SH-SY5Y (cell line): Measurements from ENCODE around the gene CD164L2.

ENCODE experiments used
- GATA2 ChIP-seq: IDR thresholded peaks from 2 replicates; pipeline ENCODE4 v1.6.1; 2011; ENCODE audit warnings: mild to moderate bottlenecking, low read depth, low read length
- GATA3 ChIP-seq: IDR thresholded peaks from 2 replicates; pipeline ENCODE4 v1.6.1; 2011; ENCODE audit warnings: low read depth, mild to moderate bottlenecking, low read length, moderate library complexity

The CD164L2 gene

GRCh38 chr1:27394925-27395324 lies 11.8 kb upstream of the CD164L2 start:
- TF ChIP-seq GATA2 (no peak), GATA3 (no peak)

DNA sequence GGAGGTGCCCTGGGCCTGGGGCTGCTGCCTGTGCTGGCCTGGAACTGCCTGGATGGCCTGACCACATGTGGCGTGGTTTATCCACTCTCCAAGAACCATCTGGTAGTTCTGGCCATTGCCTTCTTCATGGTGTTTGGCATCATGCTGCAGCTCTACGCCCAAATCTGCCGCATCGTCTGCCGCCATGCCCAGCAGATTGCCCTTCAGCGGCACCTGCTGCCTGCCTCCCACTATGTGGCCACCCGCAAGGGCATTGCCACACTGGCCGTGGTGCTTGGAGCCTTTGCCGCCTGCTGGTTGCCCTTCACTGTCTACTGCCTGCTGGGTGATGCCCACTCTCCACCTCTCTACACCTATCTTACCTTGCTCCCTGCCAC lies 11.1 kb upstream of the CD164L2 start:
- TF ChIP-seq GATA3 (no peak), GATA2 (no peak)

- TF ChIP-seq GATA2 (no peak), GATA3 (no peak)
Observed at GRCh38 chr1:27393641-27394281, 10.6 kb upstream of the CD164L2 start.

DNA sequence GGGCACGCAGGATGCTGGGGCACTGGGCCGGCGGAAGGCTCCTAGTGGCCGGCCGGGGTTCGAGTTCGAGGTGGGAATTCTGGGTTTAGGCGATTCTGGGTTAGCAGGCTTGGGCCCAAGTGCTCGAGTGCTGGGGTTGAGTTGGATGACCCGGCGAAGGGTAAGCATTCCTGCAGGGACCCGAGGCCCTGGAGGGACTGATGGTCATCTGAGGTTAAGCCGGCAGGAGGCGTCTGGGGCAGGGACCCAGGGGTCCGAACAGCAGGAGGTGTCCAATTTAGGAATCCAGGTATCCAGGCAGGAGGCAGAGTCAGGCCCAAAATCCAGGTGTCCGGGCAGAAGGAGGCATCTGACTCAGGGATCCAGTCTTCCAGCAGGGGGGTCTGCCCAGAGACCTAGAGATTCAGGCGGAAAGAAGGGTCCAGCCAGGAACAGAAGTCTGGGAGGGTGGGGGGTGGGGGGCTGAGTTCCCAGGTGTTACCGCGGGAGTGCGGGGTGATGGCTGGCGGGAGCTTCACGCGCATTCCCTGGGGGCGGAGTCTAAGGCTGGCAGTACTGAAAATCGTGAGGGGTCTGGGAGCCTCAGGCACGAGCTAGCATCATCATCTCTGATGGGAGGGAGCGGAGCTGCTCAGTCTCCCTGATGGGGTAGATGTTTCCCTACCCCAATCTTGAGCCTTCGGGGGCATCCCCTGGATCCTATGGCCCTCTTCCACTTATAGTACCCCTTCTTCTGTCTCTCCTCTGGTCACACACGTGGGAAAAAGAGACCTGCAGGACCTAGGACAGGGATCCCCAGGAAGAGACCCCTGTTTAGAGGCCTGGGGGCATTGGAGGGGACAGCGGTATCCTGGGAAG lies 9.9 kb upstream of the CD164L2 start:
- TF ChIP-seq GATA2 (no peak), GATA3 (no peak)

DNA sequence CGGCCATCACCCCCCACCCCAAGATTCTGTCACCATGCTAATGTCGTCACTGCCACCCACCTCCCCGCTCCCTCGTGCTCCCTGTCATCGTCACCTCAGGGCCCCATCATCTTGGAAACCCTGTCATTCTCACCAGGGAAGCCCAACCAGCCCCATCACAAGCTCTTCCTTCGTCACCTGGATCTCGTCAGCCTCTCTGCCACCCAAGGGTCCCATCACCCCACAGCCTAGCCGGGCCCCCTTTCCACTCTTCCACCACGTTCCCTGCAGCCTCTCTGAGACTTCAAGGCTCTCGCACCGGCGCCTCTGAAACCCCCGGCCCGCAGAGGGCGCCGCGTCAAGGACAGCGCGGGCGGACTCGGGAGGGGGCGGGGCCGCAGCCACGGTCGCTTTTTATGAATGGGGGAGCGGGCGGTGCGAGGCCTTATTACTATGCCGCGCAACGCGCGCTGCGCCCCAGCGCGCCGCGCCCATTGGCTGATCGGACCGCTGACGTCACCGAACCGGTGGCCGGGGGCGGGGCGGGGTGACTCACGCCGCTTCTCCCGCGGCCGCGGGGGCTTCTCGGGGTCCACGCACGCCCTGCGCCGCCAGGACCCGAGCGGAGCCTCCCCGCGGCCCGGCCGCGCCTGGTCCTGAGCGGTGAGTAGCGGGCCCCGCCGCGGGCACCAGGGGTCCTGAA lies 9.1 kb upstream of the CD164L2 start, which contains the start of gene GPR3:
GPR3 (plus strand) TSS at position 527 of the 682 bp plus-strand sequence. CDS start 1,177 bp downstream, outside the sequence.
- no peak for TF ChIP-seq GATA3
- TF ChIP-seq GATA2 = no peak

DNA sequence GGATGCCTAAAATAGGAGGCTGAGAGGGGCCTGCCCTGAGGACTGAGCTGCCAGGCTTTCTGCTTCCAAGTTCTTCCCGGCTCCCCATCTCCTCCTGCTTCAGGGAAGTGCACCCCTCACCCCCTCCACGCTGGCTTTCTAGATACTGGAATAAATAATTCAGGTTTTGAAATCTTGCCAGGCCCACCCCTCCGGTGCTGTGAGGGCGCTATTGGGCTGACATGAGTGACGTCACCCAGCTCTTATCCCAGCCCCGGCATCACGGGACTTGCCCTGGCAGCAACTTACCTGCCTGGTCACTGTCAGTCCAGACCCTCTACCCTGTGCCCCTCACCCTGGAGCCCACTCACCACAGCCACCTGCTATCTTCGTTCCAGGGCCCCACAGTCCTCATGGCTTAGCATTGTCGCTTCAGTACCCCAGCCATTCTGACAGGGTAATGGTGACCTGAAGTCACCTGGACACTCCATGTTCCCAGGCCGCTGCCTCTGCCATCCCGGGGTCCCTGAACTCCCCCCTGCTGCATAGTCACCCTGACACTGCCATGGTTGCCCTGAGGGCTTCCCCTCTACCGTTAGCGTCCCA lies 8.5 kb upstream of the CD164L2 start:
- TF ChIP-seq GATA3 (no peak), GATA2 (no peak)

DNA sequence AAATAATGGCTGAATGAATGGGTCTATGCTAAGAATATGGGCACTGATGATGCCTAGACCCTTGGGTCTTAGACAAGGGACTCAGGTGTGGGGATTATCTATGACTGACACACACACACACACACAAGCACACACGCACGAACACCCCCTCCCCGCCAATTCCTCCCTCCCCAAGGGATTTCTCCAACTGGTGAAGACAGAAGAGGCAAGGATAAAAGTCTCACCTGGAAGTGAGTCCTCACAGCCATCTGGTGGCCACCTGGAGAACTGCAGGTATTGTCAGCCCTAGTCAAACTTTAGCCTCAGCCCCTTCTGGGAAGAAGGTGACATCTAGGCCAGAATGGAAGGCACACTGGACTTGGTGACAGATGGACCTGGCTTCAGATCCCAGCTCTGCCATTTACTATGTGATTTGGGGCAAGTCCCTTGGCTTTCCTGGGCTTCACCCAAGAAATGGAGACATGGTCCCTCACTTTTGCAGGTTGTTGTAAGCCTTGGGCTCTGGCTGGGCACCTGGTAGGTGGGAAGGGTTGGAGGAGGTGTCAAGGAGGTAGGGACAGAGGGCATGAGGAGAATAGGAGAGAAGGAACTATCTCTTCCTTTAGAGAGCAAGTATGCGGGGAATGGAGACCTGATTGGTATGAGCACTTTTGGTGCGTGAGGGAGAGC lies 5.3 kb upstream of the CD164L2 start:
- TF ChIP-seq GATA2 = no peak

GRCh38 chr1:27383661-27384060 lies 528 bp upstream of the CD164L2 start:
- TF ChIP-seq GATA3 (no peak), GATA2 (no peak)

GRCh38 chr1:27381969-27382762 lies 967 bp downstream of the CD164L2 start:
- TF ChIP-seq GATA3 = no peak
- TF ChIP-seq GATA2 = no peak

DNA sequence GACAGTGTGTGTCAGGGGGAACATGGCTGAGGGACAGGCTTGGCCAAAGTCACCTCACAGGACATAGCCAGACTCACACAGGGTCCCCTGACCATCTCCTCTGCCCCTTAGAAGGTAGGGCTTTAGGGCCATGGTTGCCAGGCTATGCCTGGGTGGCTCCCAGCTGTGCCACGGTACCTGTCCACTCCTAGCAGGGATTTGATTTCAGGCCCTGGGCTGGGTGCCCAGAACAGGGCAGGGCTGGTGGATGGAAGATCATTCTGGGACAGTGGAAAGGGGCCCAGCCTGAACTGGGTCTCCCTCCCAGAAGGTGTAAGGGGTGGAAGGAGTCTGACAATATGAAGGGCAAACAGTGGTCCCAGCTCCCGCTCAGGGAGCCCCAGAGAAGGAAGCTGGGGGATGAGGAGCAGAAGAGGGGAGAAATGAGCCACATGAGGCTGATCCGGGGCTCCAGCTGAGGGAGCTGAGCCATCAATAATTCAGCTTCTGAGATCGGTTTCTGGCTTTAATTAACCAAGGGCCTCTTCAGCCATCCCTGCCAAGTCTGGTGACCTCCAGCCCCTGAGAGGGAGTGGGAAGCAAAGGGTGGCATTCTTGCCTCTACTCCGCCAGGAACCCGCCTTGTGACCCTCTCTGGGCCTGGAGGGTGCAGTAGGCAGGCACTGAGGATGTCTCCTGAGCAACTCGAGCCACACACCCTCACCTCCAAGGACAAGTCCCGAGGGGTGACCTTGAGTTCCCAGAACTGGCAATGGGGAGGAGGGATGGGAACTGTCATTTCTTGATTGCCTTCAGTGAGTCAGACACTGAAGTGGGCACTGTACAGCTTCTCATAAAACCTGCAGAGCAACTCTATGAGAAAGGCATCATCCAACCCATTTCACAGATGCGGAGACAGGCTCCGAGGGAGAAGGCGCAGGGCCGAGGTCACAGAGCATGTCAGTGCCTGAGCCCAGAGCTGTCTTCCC lies 2.1 kb downstream of the CD164L2 start:
- TF ChIP-seq GATA3 = no peak
- TF ChIP-seq GATA2 = no peak

- TF ChIP-seq GATA2 = no peak
- no peak for TF ChIP-seq GATA3
Observed at GRCh38 chr1:27380224-27380623, 2.9 kb downstream of the CD164L2 start.

DNA sequence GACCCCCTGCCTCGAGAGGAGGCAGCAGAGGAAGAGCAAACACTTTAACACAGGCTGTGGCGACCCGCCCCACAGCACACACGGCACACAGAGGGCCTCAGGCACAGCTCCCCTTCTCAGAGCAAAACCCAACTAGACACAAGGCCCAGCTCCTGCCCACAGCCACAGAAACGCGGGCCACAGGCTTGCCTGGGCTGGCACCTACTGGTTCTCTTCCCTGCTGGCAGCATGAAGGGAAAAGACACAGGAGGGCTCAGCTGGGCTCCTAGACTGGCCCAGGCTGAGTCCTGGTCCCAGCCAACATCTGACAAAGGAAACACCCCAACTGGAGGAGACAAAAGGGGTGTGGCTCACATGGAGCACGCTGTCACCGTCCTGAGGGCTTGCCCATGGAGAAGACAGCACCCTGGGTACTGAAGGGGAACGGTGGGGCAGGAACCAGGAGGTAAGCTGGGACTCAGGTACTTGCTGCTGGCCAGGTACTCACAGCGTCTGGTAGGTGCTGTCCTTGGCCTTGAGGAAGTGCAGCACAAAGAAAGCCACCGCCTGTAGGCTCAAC lies 3.5 kb downstream of the CD164L2 start:
- TF ChIP-seq GATA3 = no peak
- TF ChIP-seq GATA2 = no peak
